Upper lobe of right lung (tissue), 1 donor: ENCODE results near the gene SLC23A2. TPM values are rescaled to one million over a fixed set of nuclear protein-coding genes. Genes with fewer than 3 reads are reported as not detected.

Source experiments
- ATAC-seq: fragments of 200-7000 bp; cut with Tn5 transposase; one replicate; pipeline ENCODE4 v1.9.1; 2020; ENCODE audit warnings: mild to moderate bottlenecking, moderate library complexity
- DNase-seq: peaks from one replicate; pipeline ENCODE4 v3.0.0-alpha.2; 2020
- H3K27ac ChIP-seq: fragments of 200-600 bp; one replicate; pipeline ENCODE4 v1.8.0; 2022
- H3K27me3 ChIP-seq: fragments of 200-600 bp; one replicate; pipeline ENCODE4 v1.8.0; 2022; ENCODE audit warnings: mild to moderate bottlenecking
- H3K36me3 ChIP-seq: fragments of 200-600 bp; one replicate; pipeline ENCODE4 v1.8.0; 2022
- H3K4me1 ChIP-seq: fragments of 200-600 bp; one replicate; pipeline ENCODE4 v1.8.0; 2022
- H3K4me3 ChIP-seq: fragments of 200-600 bp; one replicate; pipeline ENCODE4 v1.8.0; 2022; ENCODE audit warnings: mild to moderate bottlenecking
- H3K9me3 ChIP-seq: fragments of 200-600 bp; one replicate; pipeline ENCODE4 v1.8.0; 2022
- CTCF ChIP-seq: fragments of 200-600 bp; IDR thresholded peaks from one replicate; pipeline ENCODE4 v1.8.0; 2022; ENCODE audit warnings: antibody characterized with exemption
- intact Hi-C: fragments of 100-400 bp; cut with DNase I; formaldehyde crosslinking; loops from one replicate; pipeline ENCODE4 v1.11.0; 2022
- total RNA-seq: library from RNA; stranded (reverse); fragmentation: NEBNext Ultra II Directional; extraction: Animal tissue kit (Norgen Biotek cat#: 25700); gene quantifications from one replicate; pipeline ENCODE4 v1.2.1, GENCODE V29; 2021
- donor health status: DM: no; HTN: yes; CAD: no; lungs with severe emphysema.

Gene SLC23A2
- total RNA-seq, 1 donor from 2014 or later, result 26.2 TPM

GRCh38 chr20:4835244-4836177 lies 165.8 kb downstream of the SLC23A2 start:
- Histone ChIP-seq H3K27ac (no peak overlapping the region), H3K4me1 (peaks cover 6% of the 10 kb centered on the region), H3K36me3 (no peaks in the 10 kb centered on the region), H3K9me3 (no peaks in the 10 kb centered on the region), H3K27me3 (no peaks in the 10 kb centered on the region), H3K4me3 (no peak overlapping the region)
- intact Hi-C loops, result no loop called here
- ATAC-seq (peak; percentile 78), DNase-seq (no peak)
- TF ChIP-seq CTCF, result no peak

- H3K4me1 ChIP-seq, result peaks cover 11% of the 10 kb centered on the region
- no peaks in the 10 kb centered on the region for H3K9me3 ChIP-seq
- no peak for TF ChIP-seq CTCF
- DNase-seq (no peak), ATAC-seq (no peak)
- H3K27me3 ChIP-seq, result no peaks in the 10 kb centered on the region
- no peak overlapping the region for H3K27ac ChIP-seq
- no peaks in the 10 kb centered on the region for H3K36me3 ChIP-seq
- intact Hi-C loops, result no loop called here
- no peak overlapping the region for H3K4me3 ChIP-seq
Observed at GRCh38 chr20:4833074-4833728, 168.1 kb downstream of the SLC23A2 start.

GRCh38 chr20:4832469-4832868 lies 168.8 kb downstream of the SLC23A2 start:
- H3K27me3 ChIP-seq, result no peaks in the 10 kb centered on the region
- intact Hi-C loops, result no loop called here
- H3K27ac ChIP-seq, result no peak overlapping the region
- no peaks in the 10 kb centered on the region for H3K36me3 ChIP-seq
- ATAC-seq (no peak), DNase-seq (no peak)
- peaks cover 11% of the 10 kb centered on the region for H3K4me1 ChIP-seq
- TF ChIP-seq CTCF, result no peak
- no peaks in the 10 kb centered on the region for H3K9me3 ChIP-seq
- H3K4me3 ChIP-seq, result no peak overlapping the region

- intact Hi-C loops, result no loop called here
- ATAC-seq, result no peak
Observed at GRCh38 chr20:4830696-4831095, 170.6 kb downstream of the SLC23A2 start.

GRCh38 chr20:4830259-4830658 lies 171.1 kb downstream of the SLC23A2 start:
- H3K27ac ChIP-seq, result peak overlapping the region; percentile 63
- no peak for DNase-seq

More at GRCh38 chr20:4830696-4831095, 170.6 kb downstream of the SLC23A2 start:
- Histone ChIP-seq H3K4me3 (no peak overlapping the region), H3K36me3 (no peaks in the 10 kb centered on the region), H3K27me3 (no peaks in the 10 kb centered on the region), H3K27ac (no peak overlapping the region), H3K4me1 (peaks cover 5% of the 10 kb centered on the region), H3K9me3 (no peaks in the 10 kb centered on the region)
- no peak for DNase-seq
- no peak for TF ChIP-seq CTCF

More at GRCh38 chr20:4830259-4830658, 171.1 kb downstream of the SLC23A2 start:
- no peak for ATAC-seq
- Histone ChIP-seq H3K4me3 (no peak overlapping the region), H3K4me1 (peaks cover 5% of the 10 kb centered on the region), H3K36me3 (no peaks in the 10 kb centered on the region), H3K9me3 (no peaks in the 10 kb centered on the region), H3K27me3 (no peaks in the 10 kb centered on the region)
- intact Hi-C loops, result no loop called here
- no peak for TF ChIP-seq CTCF
